Activated CD4-positive, alpha-beta T cell treated with anti-CD3 and anti-CD28 coated beads for 48 hours (primary cell): ENCODE measurements around the gene TET2.

ENCODE experiments used
- DNase-seq: peaks from one replicate; pipeline ENCODE4 v3.0.0-alpha.2; 2020

The TET2 gene

DNA sequence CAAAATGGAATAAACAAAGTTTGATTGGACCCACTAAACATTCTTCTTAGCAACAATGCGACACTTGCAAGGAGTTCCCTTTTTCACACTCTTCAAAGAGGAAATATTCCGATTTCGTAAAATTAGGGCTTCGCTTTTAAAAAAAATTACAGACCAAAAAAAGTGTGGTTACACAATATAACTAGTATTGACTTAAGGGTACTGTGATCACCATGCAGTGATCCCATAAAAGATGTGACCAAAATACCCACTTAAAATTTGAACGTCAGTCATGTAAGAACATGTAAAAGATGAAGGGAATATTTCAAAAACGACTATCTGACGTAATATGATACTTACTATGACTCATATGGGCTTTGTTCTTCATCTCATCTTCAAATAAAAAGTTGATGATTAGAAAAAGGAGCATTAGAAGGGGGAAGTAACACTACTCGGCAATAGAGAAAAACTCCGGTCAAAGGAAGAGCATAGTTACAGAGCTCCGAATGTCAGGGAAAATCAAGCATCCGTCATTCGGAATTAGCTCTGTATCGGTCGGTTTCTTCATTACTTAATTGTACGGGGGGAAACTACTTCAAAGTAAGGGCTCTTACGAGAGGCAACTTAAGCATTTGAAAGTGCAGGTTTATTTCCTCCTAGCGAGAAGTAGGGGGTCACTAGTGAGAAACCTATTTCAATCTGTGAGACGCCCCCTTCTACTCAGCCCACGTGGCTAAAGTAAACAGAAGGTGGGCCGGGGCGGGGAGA lies 1.3 kb upstream of the TET2 start:
- no peak for DNase-seq

DNA sequence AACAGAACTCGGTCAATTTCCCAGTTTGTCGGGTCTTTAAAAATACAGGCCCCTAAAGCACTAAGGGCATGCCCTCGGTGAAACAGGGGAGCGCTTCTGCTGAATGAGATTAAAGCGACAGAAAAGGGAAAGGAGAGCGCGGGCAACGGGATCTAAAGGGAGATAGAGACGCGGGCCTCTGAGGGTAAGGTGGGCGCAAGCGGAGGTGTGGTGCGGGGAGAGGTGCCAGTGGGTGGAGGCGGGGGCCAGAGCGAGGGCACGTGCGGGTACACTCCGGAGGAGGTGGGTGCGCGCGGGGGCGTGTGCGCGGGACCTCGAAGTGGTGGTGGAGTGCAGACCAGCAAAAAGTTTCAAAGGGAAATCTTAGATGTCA lies 787 bp upstream of the TET2 start:
- DNase-seq = peak; percentile 44

DNA sequence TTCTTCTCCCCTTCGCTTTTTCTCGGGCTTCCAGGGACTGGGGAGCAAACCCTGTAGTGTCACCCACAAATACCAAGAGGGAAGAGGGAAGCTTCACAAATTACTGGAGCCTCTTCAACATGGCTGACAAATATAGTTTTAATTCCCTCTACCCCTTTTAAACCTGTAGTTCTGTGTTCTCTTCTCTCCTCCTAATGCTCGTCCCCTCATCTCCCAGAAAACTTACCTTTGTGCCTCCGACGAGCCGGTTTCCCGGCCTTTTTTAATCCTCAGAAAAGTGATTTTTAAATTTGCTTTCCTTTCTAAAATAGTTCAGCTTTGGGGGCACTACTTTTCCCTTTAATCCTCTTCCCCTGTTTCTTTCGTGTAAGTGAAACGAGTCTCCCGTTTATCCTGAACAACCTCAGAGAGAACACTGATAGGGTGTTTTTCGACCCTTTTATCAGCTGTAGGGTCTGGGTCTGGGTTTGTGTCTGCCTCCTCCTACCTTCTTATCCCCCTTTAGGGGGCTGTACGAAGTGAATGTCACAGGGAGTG lies 408 bp downstream of the TET2 start:
- DNase-seq = no peak

DNA sequence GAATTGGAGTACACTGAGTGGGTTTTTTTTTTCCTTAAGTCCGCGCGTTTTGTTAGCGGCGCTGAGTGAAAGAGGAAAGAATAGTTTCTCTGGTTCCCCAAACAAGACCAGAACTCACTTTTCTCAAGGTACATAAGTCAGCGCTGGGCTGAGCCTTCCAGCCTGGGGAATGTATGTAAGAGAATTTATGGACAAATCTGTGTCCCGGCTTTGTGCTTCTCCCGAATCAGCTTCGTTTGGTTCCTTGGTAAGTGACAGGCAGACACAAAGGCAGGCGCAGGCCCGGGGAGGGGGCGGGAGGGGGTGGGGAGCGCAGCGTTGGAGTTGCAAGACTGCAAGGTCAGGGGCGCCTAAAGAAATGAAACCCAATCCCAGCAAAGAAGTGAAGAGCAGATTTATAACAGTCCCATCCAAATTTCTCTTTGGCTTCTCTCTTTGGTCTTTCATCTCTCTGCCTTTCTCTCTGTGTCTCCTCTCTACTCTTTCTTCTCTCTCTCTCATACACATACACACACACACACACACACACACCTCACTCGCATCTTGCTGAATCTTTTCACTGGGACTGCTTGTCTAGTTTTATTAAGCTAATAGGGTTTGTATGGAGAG lies 981 bp downstream of the TET2 start:
- DNase-seq = peak; percentile 42

DNA sequence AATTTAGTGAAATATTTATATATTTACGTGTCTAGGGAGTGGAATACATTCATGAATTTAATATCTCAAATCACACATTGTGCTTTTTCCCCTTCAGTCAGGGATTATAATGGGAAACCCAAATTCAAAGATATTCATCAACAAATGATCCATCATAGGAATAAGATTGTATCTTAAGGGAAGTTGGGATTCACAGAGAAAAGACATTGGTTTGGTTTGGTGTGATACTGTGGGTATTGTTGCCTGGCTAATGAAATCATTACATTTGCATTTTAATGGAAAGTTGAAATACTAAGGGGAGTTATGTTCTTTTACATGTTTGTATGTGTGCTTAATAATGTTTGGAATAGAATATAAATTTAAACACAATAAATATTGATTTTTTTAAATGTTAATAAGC lies 1.7 kb downstream of the TET2 start:
- no peak for DNase-seq

DNA sequence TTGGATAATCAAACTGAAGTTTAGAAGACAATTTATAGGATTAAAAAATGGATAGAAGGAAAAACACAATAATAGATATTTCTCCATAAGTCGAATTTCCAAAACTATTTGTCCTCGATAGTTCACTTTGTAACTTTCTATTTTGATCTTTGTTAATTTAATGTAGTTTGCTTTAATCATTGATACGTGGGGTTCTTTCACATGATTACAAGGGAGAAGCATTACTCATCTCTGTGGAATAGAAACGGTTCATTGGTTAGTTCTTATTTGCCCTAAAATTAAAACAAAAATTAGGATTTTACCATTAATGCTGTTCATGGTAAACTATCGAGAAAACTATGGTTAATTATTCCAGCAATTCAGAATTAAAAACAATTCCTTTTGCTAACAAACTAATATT lies 2.1 kb downstream of the TET2 start:
- DNase-seq = no peak

DNA sequence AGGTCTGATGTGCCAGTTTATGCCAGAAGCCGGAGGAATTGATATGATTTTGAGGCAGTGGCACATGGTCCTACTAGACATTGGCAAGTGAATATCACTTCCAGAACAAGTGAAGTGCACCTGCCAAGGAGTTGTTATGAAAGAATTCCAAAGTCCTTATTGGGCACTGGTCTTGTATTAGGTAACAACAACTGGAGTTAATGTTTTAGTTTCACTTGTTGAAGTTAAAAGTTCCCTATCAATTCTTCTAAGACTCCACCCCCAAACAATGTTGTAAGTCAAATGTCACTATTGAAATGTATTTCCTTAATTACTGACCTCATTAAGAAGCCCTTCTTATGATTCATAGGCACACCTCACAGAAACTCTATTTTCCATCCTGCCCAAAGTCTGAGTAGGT lies 3.1 kb downstream of the TET2 start:
- no peak for DNase-seq

DNA sequence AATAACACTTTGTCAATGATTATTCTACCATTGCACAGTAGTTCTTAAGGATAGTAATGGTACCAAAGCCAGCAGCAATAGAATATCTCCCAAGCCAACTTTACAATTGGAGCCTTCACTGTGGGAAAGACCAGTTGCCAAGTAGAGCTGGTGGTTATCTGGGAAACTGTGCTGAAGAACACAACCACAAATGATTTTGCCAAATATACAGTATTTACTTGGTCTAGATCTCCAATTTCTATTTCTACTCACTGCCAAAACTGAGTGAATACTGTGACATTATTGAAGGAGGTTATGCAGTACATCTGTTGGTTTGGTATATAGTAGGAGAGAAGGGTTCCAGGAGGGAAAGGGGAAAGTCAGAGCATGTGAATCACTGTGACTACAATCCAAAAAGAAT lies 3.8 kb downstream of the TET2 start:
- DNase-seq = no peak

DNA sequence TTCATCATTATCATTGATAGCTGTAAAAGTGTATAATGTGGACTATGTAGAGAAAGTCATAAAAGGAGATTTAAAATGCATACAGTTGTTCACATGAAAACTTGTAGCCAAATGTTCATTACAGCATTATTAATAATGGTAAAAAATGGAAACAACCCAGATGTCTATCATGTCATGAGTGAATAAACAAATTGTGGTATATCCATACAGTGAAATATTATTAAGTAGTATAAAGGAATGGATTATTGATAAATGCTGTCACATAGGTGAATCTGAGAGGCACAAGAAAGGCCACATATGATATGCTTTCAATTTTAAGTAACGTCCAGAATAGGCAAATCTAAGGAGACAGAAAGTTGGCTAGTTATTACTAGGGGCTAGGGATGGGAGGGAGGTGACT lies 7.1 kb downstream of the TET2 start:
- no peak for DNase-seq

DNA sequence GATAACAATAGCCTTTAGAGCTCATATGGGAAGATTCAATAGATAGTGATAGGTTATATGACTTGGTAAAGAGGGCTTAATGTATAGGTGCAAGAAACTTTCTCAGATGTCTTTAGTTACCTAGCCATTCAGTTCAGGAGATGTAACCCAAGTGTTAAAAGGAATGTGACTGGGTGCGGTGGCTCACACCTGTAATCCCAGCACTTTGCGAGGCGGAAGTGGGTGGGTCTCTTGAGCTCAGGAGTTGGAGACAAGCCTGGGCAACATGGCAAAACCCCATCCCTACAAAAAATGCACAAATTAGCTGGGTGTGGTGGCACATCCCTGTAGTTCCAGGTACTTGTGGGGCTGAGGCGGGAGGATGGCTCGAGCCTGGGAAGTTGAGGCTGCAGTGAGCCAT lies 7.9 kb downstream of the TET2 start:
- DNase-seq = no peak

DNA sequence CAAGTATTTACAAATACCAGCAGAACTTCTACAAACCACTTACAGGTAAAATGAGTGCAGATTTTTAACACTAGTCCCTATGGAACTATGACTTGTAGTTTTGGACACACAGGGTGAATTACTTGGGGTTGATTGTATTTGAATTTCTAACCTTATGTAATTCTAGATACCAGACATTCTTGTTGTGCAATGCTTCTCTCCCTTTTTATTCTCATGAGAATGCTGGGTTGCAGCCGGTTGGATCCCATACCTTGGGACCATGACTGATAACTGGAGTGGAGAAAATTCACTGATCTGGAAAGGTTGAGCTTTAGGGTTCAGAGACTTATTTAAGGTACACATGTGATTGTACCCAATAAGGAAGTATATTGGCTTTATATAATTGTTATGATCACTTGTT lies 8.8 kb downstream of the TET2 start:
- no peak for DNase-seq

DNA sequence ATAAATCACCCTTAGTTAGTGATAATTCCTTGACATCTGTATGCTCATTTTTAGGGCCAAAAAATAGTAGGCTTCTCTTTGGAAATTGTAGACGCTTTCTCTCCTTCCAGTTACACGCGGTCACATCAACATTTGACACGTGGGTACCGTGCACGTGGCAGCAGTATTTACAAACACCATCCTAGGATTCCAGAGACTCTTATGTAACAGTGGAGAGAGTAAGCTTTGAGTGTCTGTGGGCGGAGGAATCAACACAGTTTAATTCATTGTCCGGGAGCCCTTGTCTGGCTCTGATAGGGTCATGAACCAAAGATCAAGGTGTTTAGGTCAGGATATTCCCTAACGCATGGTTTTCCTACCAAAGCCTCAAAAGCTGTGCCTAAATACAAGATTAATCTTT lies 12.2 kb downstream of the TET2 start:
- no peak for DNase-seq

DNA sequence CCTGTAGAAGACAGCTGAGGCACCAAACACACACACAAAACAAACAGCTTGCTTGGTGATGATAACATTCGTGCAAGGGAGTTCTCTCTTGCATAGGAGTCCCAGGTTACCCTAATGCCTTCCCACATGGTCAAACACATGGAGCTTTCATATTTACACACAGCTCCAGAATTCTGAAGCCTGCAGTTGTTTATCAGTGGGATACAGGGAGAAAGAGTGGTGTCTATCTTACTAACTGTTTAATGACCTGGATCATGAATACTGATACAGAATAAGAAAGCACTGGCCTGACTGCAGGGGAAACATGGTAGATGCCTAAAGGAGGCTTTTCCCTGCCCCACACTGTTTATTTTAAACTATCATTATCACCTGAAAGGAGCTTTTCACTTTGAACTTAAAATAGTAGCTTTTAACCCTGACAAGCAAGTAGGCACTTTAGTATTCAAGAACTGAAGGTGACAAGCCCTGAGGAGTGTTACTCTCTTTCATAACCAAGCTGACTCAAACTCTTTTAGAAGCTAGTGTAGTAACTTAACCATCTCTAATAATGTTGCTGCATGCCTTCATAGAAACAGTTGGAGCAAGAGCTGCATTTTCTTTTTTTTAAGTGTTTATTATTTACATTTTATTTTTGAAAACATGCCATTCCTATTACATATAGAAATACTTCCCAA lies 15.6 kb downstream of the TET2 start:
- DNase-seq = no peak

DNA sequence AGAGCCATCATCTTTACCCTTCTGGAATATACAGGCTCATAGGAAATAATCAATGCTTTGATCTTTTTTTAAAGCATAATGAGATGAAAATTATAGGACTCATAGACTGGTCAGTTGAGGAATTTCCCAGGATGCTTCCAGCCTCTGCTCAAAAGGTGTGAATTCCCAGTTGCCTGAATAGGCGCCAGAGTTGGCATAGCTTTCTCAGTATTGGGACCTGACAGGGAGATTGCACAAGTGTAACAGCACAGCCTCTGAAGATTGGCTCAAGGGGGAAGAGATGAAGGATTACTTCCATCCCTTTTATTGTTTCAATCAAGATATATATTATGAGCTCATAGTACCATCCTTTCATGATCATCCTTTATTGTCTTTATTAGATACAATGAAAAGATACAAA lies 17.9 kb downstream of the TET2 start:
- no peak for DNase-seq

DNA sequence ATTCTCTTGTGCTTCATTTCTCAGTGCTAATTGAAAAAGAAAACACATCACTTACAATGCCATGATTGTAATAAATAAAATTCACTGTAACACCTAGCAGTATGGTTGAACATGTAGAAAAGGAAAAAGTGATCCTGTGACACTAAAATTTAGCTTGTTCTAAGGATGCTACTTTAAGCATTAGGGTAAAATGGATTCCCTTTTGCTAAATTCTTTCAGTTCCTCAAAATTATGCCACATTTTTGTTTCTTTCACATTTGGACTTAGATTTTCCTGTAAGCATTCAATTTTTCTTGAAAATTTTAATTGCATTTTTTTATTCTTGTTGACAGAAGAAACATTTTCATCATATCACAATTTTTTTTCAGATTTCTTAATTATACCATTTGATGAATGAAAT lies 19.4 kb downstream of the TET2 start:
- DNase-seq = no peak

DNA sequence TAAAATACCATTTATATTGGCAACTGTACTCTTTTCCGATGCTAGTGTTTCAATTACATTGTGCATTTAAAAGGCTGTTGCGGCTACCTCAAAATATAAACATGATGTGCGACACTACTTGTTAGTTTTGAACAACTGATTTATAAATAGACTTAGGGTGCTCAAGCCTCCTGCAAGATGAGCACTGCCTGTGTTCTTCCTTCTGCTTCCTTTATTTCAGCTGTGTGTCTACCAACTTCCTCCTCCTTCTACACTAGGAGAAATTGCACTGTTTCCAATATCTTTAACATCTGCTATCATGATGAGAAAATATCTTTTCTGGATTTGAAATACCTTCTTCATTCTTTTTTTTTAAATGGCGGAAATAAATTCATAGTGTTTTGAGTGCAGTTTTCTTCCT lies 24.0 kb downstream of the TET2 start:
- no peak for DNase-seq

DNA sequence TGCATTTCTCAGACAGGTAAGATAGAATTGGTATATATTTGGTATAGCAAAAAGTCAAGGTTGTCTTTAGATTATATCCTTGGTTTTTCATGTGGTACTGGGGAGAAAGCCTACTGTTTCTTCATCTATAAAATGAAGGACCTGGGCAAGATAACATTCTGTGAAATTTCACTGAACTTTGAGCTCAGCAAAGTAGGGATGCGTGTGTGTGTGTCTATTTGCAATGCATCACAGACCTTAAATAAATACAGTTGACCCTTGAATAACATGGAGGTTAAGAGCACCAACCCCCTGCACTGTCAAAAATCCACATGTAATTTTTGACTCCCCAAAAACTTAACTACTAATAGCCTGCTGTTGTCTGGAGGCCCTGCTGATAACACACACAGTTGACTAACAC lies 25.2 kb downstream of the TET2 start:
- DNase-seq = no peak

DNA sequence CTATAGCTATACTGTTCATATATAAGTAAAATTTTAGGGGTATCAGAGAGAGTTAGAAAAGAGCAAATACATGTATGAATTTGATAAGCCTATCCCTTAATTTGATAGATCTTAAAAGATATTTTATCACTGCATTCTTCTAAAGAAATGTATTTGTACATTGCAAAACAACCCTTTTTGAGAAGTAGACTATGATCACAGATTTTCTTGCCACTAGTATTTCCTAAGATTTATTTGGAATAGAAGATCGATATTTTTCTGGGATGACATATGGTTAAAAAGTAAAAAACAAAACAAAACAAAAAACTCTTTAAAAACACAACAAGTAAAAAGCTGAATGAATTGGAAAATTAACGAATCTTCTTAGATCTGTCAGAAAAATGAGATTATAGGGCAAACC lies 27.4 kb downstream of the TET2 start:
- DNase-seq = no peak

DNA sequence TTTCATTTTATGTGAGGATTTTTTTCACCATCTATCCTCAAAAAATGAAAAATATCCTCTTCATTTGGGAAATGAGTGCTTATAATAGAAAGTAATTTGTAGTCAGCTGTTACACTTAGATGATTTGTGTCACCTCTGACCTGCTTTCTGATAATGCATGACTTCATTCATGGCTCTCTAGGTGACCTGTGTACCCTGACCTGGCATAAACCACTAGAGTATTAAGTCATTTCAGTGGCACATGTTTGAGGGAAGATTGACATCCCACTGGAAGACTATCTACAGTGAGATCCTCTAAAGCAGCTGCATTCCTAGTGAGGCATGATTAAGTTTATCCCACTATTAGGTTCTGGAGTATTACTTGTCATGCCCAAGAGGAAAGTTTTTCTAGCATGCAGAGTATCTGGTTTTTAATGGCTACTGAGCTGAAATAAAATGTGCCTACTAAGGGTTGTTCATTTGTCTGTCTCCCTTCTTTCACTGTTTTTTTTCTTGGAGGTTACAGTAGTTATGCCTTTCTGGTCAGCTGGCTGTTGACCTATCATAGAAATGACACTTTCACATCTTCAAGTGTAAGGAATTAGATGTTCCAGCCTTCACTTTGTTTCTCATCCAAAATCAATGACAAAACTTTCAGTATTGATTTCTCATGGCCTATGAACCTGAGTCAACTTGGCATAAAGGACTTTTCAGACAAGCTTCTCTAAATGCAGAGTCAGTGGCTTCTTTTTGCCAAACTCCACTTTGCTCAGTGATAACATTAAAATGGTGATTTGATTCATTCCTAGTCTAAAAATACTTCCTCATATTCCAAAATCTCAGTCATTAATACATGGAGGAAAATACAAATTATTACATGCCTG lies 33.1 kb downstream of the TET2 start:
- no peak for DNase-seq

DNA sequence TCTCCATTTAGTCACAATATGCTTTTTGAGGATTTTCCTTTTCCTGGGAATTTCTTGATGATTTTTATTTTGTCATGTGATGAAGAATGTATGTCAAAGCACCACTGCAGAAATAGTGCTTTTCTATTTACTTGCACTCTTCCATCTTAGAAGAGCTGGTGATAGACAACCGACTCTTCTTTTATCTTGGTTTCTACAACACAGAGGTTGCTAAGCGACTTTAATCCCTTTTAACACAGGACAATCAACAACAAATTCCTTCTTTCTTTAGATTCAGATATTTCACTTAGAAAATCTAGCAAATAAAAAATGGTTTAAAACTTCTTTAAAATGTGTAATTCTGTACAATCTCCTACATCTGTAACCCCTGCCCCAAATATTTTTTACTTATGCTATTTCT lies 34.6 kb downstream of the TET2 start:
- DNase-seq = no peak

DNA sequence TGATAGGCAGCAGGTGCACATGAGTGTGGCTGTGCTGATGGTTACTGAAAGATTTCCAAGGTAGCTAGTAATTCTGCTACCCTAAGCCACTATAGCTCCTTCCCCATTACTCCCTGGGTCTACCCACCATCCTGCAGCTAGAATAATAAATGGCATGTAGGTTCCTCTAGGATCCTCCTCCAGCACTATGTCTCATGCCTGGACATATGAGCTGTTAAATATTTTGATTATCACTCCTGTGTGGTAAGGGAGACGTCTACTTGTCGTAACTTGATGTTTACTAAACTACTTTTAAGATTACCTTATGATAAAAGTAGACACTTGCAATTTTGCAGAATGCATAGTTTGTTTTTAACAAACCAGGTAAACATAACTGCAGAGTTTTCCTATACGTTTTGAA lies 35.5 kb downstream of the TET2 start:
- no peak for DNase-seq

DNA sequence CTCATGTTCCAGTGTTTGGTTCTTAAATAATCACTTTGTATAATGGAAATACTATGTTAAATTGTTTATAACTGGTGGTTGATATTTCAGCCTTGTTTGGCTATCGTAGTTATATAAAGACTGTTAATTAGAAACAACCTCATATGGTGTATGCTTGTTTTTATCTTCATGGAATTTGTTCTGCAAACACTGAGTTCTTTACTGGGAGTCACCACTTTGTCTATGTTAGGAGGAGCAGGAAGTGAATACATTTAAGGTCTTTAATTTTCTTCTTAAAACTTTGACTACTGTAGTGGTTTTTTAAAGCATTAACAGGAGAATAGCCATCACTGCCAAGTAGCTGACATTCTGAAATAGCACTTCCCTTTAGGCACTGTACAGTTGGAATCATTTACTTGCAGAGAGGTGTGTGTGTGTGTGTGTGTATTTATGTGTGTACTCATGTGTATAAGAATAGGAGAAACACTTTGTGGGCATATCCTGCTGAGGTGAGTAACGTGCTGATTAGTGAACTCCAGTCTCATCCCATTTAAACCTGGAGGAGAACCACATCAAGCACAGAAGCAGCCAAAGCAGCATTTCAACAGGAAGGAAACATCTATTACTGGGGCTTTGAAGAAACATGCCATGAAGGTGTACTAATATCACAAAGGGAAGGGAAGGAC lies 37.8 kb downstream of the TET2 start:
- DNase-seq = no peak

DNA sequence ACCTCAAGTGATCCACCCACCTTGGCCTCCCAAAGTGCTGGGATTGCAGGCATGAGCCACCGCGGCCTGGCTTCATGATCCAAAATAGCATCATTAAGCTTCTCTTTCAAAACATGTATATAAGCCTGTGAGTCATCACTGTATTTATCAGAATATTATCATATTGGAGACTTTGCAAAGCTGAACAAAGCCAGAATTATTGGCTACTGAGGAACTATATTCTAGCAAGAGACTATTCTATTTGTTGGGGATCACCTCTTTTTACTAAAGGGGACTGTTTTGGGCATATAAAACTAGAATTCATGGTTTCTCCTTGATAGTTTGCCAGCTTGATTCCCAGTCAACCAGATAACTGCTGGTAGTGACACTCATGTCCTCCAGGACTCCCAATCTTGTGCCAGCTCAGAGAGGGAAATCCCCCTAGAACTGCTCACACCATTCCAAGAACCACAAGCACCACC lies 40.1 kb downstream of the TET2 start:
- no peak for DNase-seq
